ENCODE measurements around the gene NUTM2G.
"Not testable (repeated sequence)": the region's sequence is repeated elsewhere in the genome, so short reads cannot be mapped to it uniquely, and the experiment has no call there.

DNA sequence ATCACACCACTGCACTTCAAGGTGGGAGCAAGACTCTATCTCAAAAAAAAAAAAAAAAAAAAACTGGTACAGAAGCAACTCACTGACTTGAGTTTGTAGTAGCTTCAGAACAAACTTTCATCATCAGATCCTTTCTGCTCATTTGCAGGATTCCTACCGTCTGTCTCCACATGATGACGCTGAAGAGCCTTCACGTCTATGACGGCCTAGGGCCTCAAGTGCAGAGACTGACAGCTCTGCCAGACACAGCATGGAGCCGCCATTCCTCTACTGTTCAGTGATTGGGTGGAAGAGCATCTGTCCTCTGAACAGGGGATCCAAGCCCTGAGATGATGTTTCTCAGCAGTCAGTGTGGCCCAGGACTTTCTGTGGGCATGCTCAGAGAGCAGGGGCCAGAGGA is 3.1 kb upstream of the NUTM2G start:
- TF ChIP-seq, protein P1, sequence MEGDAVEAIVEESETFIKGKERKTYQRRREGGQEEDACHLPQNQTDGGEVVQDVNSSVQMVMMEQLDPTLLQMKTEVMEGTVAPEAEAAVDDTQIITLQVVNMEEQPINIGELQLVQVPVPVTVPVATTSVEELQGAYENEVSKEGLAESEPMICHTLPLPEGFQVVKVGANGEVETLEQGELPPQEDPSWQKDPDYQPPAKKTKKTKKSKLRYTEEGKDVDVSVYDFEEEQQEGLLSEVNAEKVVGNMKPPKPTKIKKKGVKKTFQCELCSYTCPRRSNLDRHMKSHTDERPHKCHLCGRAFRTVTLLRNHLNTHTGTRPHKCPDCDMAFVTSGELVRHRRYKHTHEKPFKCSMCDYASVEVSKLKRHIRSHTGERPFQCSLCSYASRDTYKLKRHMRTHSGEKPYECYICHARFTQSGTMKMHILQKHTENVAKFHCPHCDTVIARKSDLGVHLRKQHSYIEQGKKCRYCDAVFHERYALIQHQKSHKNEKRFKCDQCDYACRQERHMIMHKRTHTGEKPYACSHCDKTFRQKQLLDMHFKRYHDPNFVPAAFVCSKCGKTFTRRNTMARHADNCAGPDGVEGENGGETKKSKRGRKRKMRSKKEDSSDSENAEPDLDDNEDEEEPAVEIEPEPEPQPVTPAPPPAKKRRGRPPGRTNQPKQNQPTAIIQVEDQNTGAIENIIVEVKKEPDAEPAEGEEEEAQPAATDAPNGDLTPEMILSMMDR (conservative IDR thresholded peaks at IDR 0.05), result not testable (repeated sequence)
- TF ChIP-seq EZH2 (IDR thresholded peaks at IDR 0.05; ENCODE audit: low read depth), result not testable (repeated sequence)

Data from PC-9 (cell line).